GM18507 (cell line): Measurements from ENCODE around the gene KCNJ10.
"Not testable (repeated sequence)": the region's sequence is repeated elsewhere in the genome, so short reads cannot be mapped to it uniquely, and the experiment has no call there.

ENCODE experiments used
- DNase-seq: peaks from one replicate; pipeline ENCODE4 v3.0.0; 2011; ENCODE audit warnings: low read depth; ENCODE audit not compliant: insufficient read length; ENCODE audit errors: extremely low spot score
- FAIRE-seq: peaks from 2 replicates; lab custom pipeline; 2011; peaks lifted over from hg19 to GRCh38; lab: Jason Lieb, UNC

KCNJ10 gene

DNA sequence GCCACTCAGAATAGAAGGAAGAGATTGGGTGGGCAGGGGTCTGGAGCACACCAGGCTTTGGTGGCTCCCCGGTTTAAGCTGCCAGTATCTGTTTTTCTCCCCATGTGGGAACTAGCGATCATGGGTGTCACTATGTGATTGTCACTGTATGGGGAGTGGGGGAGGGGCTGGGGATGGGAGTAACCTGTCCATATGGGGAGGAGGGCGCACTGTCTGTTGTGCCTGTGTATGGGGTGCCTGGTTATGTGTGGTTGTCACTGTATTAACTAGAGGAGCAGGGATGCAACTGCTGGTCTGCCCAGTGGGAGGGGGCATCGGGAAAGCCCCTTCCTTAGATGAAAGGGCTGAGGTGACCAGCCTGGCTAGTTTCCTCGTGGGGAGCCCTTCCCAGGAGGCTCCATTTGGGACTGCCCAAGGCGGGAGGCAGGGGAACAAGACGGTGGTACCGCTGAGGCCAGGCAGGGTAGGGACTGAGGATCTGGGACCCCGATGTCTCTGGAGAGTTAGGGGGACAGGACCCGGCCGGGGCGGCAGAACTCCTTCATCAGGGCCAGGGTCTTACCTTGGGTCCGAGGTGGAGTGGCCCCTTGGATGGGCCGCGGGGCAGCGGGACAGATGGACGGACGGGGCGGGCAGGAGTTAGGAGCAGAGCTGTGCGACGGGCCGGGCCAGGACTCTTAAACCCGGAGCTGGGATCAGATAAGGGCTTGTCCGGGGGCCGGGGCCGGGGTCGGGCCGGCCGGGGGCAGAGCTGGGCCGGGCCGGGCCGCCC, at the start of gene KCNJ10:
KCNJ10 (minus strand) TSS at position 701 of the 772 bp plus-strand sequence. CDS start 27,628 bp downstream, outside the sequence.
- DNase-seq (no peak), FAIRE-seq (no peak)

DNA sequence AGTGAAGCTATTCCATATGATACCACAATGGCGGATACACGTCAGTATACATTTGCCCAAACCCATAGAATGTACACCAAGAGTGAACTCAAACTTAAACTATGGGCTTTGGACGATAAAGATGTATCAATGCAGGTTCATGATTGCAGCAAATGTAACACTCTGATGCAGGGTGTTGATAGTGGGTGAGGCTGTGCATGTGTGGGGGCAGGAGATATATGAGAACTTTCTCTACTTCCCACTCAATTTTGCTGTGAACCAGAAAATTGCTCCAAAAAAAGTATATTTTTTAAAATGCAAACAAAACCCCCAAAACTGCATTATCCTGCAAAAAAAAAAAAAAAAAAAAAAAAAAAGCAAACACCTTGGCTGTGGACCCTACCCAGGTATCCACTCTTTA, 49.0 kb upstream of the KCNJ10 start:
- DNase-seq (no peak), FAIRE-seq (no peak)

DNA sequence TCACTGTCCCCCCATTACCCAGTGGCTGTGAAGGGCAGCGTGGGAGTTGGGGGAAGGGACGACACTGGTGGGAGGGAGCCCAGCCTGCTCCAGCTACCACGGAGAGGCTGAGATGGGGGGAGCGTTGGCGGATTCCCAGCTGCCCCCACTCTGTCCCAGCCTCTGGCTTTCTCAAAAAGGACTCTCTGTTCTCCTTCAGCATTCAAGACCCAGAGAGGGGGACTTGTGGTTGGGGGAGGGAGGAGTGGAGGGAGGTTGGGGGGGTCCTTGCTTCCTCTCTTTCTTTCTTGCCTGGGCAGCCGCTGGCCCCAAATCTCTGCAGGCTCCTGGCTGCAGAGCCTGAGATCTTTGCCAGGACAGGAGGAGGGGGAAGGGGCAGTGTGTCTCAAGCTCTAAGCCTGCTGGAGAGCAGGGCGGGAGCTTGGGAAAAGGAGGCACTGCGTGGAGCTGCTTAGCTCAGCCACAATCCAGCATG, 47.8 kb upstream of the KCNJ10 start:
- FAIRE-seq (no peak), DNase-seq (no peak)

DNA sequence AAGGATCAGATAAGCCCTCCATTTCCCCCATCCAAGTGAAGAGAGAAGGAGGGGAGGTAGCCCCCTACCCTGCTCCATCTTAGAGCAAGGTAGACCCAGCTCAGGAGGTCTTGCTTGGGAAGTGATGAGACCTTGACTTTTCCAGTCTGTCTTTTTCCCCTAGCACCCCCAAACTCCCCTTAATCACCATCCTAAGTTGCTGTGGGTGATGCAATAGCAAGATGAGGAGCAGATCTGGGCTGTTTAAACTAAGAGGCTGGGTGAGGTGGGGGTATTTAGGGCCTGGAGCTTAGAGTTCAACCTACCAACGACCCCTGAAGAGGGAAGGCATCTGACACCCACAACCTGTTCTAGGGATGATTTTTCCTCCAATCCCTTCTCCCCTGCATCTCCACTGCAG, 47.3 kb upstream of the KCNJ10 start:
- DNase-seq (no peak), FAIRE-seq (no peak)

DNA sequence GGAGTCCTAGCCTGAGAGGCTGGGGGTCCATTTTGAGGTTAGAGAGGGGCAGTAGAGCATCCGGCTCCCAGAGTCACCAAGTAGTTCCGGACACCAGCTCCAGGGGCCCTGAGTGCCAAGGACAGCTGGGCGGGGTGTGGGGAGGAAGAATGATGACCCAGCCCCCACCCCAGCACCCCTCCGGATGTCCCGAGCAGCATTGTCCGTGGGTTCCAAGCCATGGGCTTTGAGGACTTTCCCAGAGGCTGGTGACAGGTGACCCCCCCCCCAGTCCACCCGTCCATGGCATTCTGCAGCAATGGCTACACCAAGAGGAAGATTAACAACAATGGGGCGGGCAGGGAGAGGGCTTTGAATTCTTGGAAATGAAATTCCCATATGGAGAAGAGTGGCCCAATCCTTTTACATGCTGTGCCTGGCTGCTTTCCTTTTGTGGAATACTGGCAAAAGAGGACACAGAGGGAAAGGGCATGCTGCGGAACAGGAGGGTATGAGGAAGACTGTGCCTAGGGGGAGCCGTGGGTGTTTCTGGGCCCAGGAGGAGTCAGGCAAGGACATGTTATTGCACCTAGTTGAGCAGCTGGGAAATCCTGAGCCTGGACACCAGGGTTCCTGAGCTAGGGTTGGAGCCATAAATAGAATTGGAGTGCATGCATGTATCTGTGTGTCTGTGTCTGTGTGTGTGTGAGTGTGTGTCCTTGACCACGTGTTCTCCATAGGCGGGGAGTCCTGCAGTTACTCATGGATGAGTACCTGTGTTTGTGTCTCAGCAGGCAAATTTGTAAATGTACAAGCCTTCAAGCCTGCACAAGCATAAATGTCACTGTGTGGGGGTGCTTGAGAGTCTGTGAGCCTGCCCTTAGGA, 46.6 kb upstream of the KCNJ10 start:
- no peak for DNase-seq

DNA sequence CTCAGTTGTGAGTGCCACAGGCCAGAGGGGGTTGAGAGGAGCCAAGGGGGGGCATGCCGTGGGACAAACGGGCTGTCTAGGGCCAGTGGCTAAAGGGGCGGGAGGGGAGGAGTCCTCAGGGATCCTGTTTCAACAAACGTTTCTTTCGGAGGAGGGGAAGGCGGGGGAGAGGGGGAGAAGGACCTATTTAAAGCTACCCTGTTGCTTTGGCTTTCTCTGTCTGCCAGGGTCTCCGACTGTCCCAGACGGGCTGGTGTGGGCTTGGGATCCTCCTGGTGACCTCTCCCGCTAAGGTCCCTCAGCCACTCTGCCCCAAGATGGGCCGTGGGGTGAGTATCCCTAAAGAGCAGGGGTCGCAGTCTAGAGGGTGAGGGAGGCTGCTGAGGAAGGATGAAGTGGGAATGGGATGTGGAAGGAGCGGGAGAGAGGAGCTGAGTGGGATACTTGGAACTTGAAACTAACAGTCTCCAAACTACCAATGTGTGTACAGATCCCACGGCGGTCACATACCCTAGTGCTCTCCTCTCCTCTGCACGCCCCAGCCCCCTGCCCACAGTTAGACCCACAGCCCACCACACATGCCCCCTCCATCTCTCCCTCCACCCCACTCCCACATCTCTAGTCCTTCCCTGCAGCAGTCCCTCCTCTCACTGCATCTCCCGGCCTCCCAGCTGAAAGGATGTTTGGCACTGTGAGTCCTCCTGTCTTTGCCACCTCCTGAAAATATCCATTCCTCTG, 45.8 kb upstream of the KCNJ10 start, which contains the start of gene ATP1A2:
ATP1A2 (plus strand) TSS at position 215 of the 738 bp plus-strand sequence; CDS start at position 318, 103 bp downstream.
- FAIRE-seq, result no peak
- no peak for DNase-seq

More for the DNA sequence above, 46.6 kb upstream of the KCNJ10 start:
- no peak for FAIRE-seq

DNA sequence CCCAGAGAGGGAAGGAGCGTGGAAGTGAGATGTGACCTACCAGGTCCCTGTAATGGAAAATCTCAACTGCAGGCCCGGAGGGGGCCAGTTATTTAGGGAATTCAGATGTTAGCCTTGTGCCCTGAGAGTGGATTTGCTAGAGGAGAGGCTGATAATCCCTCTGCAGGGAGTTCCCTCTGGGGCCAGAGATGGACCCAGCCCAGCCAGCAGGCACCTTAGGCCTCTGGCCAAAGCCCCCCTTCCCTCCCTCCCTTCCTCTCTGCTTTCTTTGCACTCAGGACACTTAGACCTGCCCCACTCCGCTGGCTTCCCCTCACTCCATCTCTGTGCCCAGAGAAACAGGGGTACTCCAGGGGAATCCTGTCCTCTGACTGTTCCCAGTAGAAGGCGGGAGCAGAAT, 44.1 kb upstream of the KCNJ10 start:
- FAIRE-seq (no peak), DNase-seq (no peak)

DNA sequence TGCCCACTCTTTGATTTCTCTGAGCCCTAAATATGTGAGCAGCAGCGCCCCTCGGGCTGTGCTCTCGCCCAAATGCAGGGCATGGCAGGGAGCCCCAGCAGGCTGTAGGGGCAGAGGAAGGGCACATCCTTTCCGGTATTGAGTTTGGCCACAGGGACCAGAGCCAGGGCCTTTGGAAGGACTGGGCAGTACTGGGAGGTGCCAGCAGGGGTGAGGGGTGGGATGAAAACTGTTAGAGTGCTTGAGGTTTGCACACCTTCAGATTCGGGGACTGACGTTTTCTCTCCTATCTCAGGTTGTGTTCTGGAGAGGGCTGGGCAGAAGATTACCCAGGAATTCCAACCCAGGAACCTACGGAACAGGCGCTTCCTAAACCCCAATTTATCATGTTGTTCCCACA, 43.4 kb upstream of the KCNJ10 start:
- no peak for FAIRE-seq
- DNase-seq, result no peak

DNA sequence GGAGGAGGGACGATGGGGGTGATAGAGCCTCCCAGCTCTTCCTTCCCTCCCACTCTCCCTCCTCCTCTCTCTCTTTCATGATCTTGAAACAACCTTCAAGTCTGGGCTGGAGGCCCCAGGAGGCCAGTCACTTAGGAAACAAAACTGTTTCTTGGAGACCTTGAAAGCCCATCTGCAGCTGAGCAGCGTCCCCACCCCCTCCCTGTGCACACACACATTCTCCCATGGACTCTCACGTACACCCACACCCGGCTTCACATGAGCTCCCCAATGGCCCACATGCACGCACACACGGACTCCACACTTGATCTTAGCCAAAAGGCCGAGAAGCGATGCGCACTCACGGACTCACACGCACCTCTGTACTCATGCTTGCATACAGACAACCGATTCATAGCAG, 42.4 kb upstream of the KCNJ10 start:
- DNase-seq (no peak), FAIRE-seq (no peak)

DNA sequence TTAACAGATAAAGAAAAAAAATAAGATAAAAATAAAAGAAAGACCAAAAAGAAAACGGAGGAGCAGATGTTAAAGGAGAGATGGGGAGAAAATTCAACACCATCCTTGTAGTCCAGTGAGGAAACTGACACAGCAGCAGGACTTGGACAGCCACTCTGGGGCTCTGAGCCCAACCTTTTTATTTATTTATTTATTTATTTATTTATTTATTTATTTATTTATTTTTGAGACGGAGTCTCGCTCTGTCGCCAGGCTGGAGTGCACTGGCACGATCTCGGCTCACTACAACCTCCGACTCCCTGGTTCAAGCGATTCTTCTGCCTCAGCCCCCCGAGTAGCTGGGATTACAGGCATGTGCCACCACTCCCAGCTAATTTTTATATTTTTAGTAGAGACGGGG, 41.5 kb upstream of the KCNJ10 start:
- DNase-seq, FAIRE-seq: not testable (repeated sequence)

DNA sequence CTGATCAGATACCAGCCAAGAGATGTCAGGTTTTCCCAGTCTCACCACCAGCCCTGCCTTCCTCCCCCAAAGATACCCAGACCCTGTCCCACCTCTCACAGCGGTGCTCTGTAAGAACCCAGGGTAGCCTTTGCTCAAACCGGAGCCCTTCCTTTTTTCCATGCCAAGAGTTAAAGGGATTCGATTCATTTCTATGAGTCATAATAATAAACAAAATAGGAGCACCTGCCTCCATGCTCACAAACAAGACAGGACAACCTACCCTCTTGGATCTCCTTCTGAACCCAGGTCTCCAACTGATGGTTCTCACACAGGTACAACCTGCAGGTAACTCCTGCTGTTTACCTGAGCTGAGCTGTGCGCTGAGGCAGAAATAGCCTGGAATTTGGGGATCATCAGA, 39.7 kb upstream of the KCNJ10 start:
- DNase-seq, result no peak
- no peak for FAIRE-seq

DNA sequence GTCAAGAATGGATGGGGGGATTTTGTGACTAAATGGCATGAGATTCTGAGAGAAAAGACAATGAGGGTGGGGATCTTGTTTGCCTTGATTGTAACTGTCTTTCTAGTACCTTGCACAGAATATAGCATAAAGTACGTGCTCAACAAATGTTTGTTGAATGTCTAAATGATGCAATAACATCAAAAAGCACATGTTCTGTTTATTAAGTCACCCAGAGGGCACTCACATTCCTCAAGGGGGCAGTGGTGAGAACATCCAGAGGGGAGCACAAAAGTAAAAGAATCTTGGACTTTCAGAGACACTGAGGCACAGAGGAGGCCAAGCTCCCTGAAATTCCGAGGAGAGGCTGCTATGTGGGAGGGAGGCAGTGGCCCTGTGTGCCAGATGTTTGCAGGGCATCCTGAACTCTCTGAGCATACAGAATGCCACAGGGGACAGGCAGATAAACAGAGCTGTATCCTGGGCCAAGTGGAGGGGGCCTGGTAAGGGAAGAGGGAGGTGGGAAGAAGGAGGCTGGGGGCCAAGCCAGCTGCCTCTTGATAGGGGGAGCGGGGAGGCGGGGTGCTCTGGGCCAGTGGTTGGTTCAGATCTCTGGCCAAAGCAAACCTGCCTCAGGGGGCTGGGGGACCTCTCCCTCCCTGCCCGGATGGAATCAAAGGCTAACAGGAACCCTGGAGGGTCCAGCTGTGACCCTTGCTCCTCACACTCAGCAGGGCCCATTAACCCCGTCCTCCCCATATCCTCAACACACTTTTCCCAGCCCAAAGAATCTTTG, 39.1 kb upstream of the KCNJ10 start:
- no peak for DNase-seq

DNA sequence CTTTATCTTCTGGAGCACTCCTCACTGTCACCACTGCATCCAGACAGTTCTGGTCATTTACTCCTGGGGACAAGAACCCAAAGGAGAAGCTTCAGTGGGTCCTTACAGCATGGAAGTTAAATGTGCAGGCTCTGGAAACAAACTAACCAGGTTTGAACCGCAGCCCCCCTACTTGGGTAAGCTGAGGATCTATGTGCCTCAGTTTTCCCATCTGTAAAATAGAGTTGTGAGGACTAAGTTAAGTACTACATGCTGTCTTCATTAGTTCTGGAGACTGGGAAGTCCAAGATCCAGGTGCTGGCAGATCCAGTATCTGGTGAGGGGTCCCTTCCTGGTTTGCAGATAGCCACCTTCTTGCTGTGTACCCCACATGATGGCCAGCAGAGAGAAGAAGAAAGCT, 37.6 kb upstream of the KCNJ10 start:
- no peak for FAIRE-seq

More for the DNA sequence above, 39.1 kb upstream of the KCNJ10 start:
- FAIRE-seq, result no peak

DNA sequence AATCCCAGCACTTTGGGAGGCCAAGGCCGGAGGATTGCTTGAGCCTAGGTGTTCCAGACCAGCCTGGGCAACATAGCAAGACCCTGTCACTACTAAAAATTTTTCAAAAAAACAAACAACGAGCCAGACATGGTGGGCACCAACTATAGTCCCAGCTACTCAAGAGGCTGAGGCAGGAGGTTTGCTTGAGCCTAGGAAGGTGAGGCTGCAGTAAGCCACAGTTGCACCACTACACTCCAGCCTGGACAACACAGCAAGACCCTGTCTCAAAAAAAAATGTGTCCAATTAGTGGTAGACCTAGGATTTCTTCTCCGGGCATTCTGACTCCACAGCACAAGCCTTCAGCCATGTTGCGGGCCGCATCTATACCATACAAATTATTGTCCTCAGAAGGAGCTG, 35.2 kb upstream of the KCNJ10 start:
- no peak for FAIRE-seq
- no peak for DNase-seq

More for the DNA sequence above, 37.6 kb upstream of the KCNJ10 start:
- DNase-seq, result no peak

DNA sequence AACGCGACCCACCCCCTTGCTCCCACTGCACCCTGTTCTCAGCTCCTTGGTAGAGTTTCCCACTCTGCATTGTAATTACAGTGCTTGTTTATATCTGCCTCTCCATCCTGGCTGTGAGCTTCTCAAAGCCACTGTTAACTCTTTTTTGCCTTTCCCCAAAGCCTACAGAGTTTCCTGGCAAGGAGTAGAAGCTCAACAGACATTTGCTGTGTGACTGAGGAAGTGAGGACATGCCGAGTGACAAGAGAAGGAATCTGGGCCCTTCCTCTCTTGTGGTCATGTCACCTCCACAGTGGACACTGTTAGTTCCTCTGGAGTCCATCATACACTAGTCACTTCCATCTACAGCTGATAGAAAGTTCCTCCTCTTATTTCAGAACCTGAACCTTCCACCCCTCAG, 34.5 kb upstream of the KCNJ10 start:
- DNase-seq (no peak), FAIRE-seq (no peak)

DNA sequence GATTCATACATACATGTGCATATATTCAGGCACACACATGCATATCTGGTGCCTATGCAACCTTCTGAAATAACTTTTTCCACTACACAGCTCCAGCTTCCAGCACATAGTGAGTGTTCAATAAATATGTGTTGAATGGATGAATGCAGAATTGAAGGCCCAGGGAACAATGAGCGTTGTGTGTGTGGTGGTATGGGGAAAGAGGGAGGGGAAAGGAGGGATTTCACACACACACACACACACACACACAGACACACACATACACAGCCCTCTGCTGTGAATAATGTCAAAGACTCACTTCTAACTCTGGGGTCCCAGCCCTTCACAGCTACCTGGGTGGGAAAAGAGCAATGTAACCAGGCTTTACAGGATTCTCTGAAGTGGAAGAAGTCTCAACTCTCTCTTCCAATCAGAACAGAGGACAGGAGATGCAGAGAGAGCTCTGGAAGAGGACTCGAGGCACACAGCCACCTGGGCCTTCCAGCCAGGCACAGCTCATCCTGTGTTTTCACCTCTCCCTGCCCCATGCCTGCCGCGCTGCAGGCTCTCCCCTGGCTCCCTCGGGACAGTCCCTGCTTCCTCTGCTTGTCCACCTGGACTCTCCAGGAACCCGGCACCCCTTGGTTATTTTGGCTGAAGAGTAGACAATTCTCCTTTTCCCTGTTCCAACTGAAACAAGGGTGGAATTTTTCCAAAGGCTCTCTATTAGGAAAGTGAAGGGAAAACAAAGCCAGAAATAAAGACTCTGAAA, 33.9 kb upstream of the KCNJ10 start:
- FAIRE-seq (no peak), DNase-seq (no peak)

DNA sequence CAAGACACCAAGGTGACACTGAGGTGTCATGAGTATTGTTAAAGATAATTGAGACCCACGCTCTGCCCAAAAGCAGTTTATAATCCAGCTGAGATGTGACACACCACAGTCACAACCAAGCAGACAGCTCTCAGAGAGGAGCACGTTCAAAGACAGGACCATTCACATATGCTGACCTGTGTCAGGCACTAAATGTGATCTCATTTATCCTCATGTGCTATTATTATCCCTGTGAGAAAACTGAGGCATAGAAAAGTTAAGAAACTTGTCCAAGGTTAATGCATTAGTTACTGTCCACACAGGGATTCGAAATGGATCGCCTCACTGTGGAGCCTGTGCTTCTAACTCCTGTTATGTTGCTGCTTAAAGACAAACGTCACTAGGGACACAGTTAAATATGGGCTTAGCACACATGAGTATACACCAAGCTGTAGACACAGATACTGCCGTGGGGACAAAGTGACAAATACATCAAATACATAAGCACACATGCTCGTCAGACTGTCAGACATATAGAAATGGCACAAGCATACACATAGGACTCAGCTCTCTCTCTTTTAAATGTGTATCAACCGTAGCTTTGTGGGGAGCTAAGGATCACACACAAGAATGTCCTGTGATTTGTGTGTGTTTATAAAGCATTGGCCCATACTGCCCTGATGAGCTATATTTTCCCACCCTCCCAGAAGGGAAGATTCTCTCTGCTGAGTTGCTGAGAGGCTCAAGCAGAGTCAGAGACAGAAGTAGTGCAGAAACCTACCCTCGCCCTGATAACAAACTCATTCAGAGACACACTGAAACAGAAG, 32.0 kb upstream of the KCNJ10 start:
- DNase-seq (no peak), FAIRE-seq (no peak)
